ENCODE results near the gene FARS2. TPM values are rescaled to one million over a fixed set of nuclear protein-coding genes. Genes with fewer than 3 reads are reported as not detected.

The FARS2 gene
- total and polyA plus RNA-seq, 2 donors (not counting 3 experiments of a cell fraction or from before 2014, with no cell fraction given) = 20.2 to 20.5 TPM

DNA sequence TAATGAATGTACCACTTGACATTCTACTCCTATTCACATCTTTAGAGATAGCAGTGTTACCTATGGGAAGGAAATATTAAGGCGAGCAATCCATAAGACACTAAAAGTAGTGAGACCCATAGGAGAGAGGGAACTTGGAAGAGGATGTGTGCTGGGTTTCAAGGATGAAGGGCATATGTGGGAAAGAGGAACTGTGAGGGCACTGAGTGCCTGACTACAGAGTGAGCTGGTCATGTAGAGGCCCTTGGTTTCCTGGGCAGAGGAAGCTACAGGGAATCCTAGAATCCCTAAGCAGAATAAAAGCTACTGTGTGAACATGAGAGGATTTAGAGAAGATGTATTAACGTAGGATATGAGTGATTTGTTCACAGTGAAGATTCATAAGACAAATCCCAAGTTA lies 262.8 kb downstream of the FARS2 start:
- BruUV-seq (replicated peaks) = no TSS peak
- DNase-seq (ENCODE audit: low read depth, low spot score) (no peak), FAIRE-seq (no peak)
- dilution Hi-C loops (cut with MboI; ENCODE audit: extremely low pct_ligation_motif_present, low sequenced_read_pairs) (no loop called here), intact Hi-C loops (cut with micrococcal nuclease) (no loop called here)
- Histone ChIP-seq H3K4me1 (ENCODE audit: control insufficient read depth, extremely low read depth, insufficient read depth, low read length) (no peaks in the 10 kb centered on the region), H3K9ac (replicated peaks; ENCODE audit: extremely low read depth, insufficient read depth, low read length) (no peak overlapping the region), H3K27me3 (ENCODE audit: control insufficient read depth in 2 of 2, insufficient read depth in 2 of 2, low read length in 2 of 2) (no peaks in the 10 kb centered on the region), H3K9me3 (replicated peaks; ENCODE audit: control insufficient read depth, insufficient read depth, low read length) (no peaks in the 10 kb centered on the region), H3K36me3 (ENCODE audit: control insufficient read depth in 2 of 2, extremely low read depth in 1 of 2, insufficient read depth in 2 of 2, low read length in 2 of 2) (no peaks in the 10 kb centered on the region), H3K9me1 (replicated peaks; ENCODE audit: control insufficient read depth, extremely low read depth, insufficient read depth, low read length) (no peaks in the 10 kb centered on the region), H3K79me2 (ENCODE audit: control insufficient read depth, insufficient read depth, low read length) (no peaks in the 10 kb centered on the region), H3K4me3 (replicated peaks in 1 of 3; ENCODE audit: insufficient read depth in 1 of 3, low read depth in 1 of 3, low read length in 3 of 3) (no peak overlapping the region), H2AFZ (ENCODE audit: low read depth, low read length) (no peak overlapping the region), H3K27ac (ENCODE audit: insufficient read depth, low read depth, low read length) (no peak overlapping the region), H4K20me1 (replicated peaks; ENCODE audit: control insufficient read depth, extremely low read depth, insufficient read depth, low read length) (no peaks in the 10 kb centered on the region), H3K4me2 (ENCODE audit: insufficient read depth, low read length) (no peak overlapping the region)
- CTCF ChIA-PET = interaction anchor here (1.1 to 1.8 kb wide), 2 partner anchors 18 to 53 kb away, joined by 3 to 10 read pairs; no protein-coding TSS in a partner anchor
- POLR2A ChIA-PET = no interaction called here
- TF ChIP-seq EZH2 (IDR thresholded peaks at IDR 0.05; ENCODE audit: borderline replicate concordance, low read depth, low read length, severe bottlenecking) (no peak), POLR2AphosphoS5 (IDR thresholded peaks at IDR 0.05; ENCODE audit: insufficient read depth, low read depth, low read length) (no peak), POLR2A (IDR thresholded peaks at IDR 0.05; ENCODE audit: low read depth, low read length) (no peak), MYC (IDR thresholded peaks at IDR 0.05; ENCODE audit: low read depth, low read length) (no peak), GATA2 (IDR thresholded peaks at IDR 0.05; ENCODE audit: insufficient read depth, insufficient read length, low read depth, low read length) (no peak)

GRCh38 chr6:5525209-5525608 lies 263.9 kb downstream of the FARS2 start:
- H3K27me3 ChIP-seq (ENCODE audit: control insufficient read depth in 2 of 2, insufficient read depth in 2 of 2, low read length in 2 of 2) = no peaks in the 10 kb centered on the region
- dilution Hi-C loops (cut with MboI; ENCODE audit: extremely low pct_ligation_motif_present, low sequenced_read_pairs) = no loop called here
- no peaks in the 10 kb centered on the region for H3K9me1 ChIP-seq (replicated peaks; ENCODE audit: control insufficient read depth, extremely low read depth, insufficient read depth, low read length)
- H3K4me3 ChIP-seq (replicated peaks in 1 of 3; ENCODE audit: insufficient read depth in 1 of 3, low read depth in 1 of 3, low read length in 3 of 3) = no peak overlapping the region
- no peak overlapping the region for H2AFZ ChIP-seq (ENCODE audit: low read depth, low read length)
- H3K36me3 ChIP-seq (ENCODE audit: control insufficient read depth in 2 of 2, extremely low read depth in 1 of 2, insufficient read depth in 2 of 2, low read length in 2 of 2) = no peaks in the 10 kb centered on the region
- no peaks in the 10 kb centered on the region for H4K20me1 ChIP-seq (replicated peaks; ENCODE audit: control insufficient read depth, extremely low read depth, insufficient read depth, low read length)
- no TSS peak for BruUV-seq (replicated peaks)
- H3K27ac ChIP-seq (ENCODE audit: insufficient read depth, low read depth, low read length) = no peak overlapping the region
- no peaks in the 10 kb centered on the region for H3K9me3 ChIP-seq (replicated peaks; ENCODE audit: control insufficient read depth, insufficient read depth, low read length)
- no peak overlapping the region for H3K4me2 ChIP-seq (ENCODE audit: insufficient read depth, low read length)
- DNase-seq (ENCODE audit: low read depth, low spot score) (peak; percentile 7), FAIRE-seq (no peak)
- no peaks in the 10 kb centered on the region for H3K4me1 ChIP-seq (ENCODE audit: control insufficient read depth, extremely low read depth, insufficient read depth, low read length)
- CTCF ChIA-PET = interaction anchor here (1.1 to 1.8 kb wide), 4 partner anchors 9 to 54 kb away, joined by 3 to 10 read pairs (median 4); no protein-coding TSS in a partner anchor
- POLR2A ChIA-PET = no interaction called here
- H3K79me2 ChIP-seq (ENCODE audit: control insufficient read depth, insufficient read depth, low read length) = no peaks in the 10 kb centered on the region
- no peak for TF ChIP-seq POLR2A (IDR thresholded peaks at IDR 0.05; ENCODE audit: low read depth, low read length)
- TF ChIP-seq JUN (IDR thresholded peaks at IDR 0.05; ENCODE audit: borderline replicate concordance, insufficient read depth, insufficient read length, low read depth) = no peak
- TF ChIP-seq, protein P1, sequence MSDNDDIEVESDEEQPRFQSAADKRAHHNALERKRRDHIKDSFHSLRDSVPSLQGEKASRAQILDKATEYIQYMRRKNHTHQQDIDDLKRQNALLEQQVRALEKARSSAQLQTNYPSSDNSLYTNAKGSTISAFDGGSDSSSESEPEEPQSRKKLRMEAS (IDR thresholded peaks at IDR 0.05; ENCODE audit: insufficient read depth, insufficient read length) = no peak
- no peak for TF ChIP-seq MYC (IDR thresholded peaks at IDR 0.05; ENCODE audit: low read depth, low read length)
- no peak for TF ChIP-seq POLR2AphosphoS5 (IDR thresholded peaks at IDR 0.05; ENCODE audit: insufficient read depth, low read depth, low read length)
- no peak for TF ChIP-seq FOS (IDR thresholded peaks at IDR 0.05; ENCODE audit: borderline replicate concordance, insufficient read depth, low read length)
- TF ChIP-seq CTCF (IDR thresholded peaks at IDR 0.05; ENCODE audit: extremely low read depth in 1 of 2, insufficient read depth in 1 of 2, low read depth in 1 of 2, low read length in 2 of 2) = no peak
- TF ChIP-seq EZH2 (IDR thresholded peaks at IDR 0.05; ENCODE audit: borderline replicate concordance, low read depth, low read length, severe bottlenecking) = no peak
- intact Hi-C loops (cut with micrococcal nuclease) = no loop called here
- H3K9ac ChIP-seq (replicated peaks; ENCODE audit: extremely low read depth, insufficient read depth, low read length) = no peak overlapping the region
